ENCODE data around the gene CFD.
"Not testable (repeated sequence)": the region's sequence is repeated elsewhere in the genome, so short reads cannot be mapped to it uniquely, and the experiment has no call there.

The CFD gene

GRCh38 chr19:843180-843835 lies 16.2 kb upstream of the CFD start:
- DNase-seq (ENCODE audit: low read depth): no peak
- TF ChIP-seq CTCF (conservative IDR thresholded peaks at IDR 0.05; ENCODE audit: low read length): peak; percentile 5; the same call in 1 of the 2 replicates
- H3K4me3 ChIP-seq (ENCODE audit: low read length): no peak overlapping the region

GRCh38 chr19:843836-844545 lies 15.5 kb upstream of the CFD start:
- H3K4me3 ChIP-seq (ENCODE audit: low read length): no peak overlapping the region
- no peak for TF ChIP-seq CTCF (conservative IDR thresholded peaks at IDR 0.05; ENCODE audit: low read length)
- DNase-seq (ENCODE audit: low read depth): no peak

- no peak for TF ChIP-seq CTCF (conservative IDR thresholded peaks at IDR 0.05; ENCODE audit: low read length)
- no peak for DNase-seq (ENCODE audit: low read depth)
- H3K4me3 ChIP-seq (ENCODE audit: low read length): no peak overlapping the region
Observed at GRCh38 chr19:844546-844971, 14.9 kb upstream of the CFD start.

GRCh38 chr19:845707-846521 lies 13.6 kb upstream of the CFD start:
- no peak for TF ChIP-seq CTCF (conservative IDR thresholded peaks at IDR 0.05; ENCODE audit: low read length)
- DNase-seq (ENCODE audit: low read depth): no peak
- H3K4me3 ChIP-seq (ENCODE audit: low read length): no peak overlapping the region

GRCh38 chr19:848386-848921 lies 11.0 kb upstream of the CFD start:
- DNase-seq (ENCODE audit: low read depth): no peak
- TF ChIP-seq CTCF (conservative IDR thresholded peaks at IDR 0.05; ENCODE audit: low read length): no peak
- no peak overlapping the region for H3K4me3 ChIP-seq (ENCODE audit: low read length)

GRCh38 chr19:849195-849594 lies 10.3 kb upstream of the CFD start:
- not testable (repeated sequence) for H3K4me3 ChIP-seq (ENCODE audit: low read length); DNase-seq (ENCODE audit: low read depth)

DNA sequence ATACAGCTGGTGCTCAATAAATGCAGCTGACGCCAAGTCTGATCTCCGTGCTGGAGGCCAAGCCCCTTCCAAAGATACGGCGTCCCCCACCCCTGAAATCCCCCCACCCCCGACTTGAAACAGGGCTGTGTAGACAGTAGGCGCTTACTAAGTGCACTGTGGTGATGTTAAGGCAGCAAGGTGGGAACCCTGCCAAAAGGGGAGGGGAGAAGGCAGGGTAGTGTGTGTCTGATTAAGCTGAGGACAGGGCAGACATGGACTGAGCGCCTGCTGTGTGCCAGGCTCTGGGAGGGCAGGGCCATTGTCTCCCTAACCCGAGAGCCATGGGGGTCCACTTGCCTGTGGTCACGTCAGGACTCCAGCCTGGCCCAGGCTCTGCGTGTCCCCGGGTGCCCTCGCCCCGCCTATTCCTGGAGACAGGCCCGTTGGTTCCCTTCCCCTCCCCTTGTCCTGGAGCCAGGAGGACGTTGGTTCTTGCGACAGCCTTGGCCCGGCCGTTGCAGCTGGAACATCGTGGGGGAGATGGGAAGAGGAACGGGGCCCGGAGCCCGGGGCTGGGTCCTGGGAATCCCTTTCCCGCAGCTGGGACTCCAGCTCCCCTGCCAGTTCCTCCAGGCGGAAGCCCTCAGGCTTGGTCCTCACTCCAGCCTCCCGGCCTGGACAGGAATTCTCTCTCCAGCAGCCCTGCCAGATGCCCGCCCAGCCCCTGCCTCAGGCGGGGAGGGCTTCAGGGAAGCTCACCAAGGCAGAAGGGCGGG lies 9.1 kb upstream of the CFD start:
- H3K4me3 ChIP-seq (ENCODE audit: low read length): peak overlapping the region; percentile 44
- DNase-seq (ENCODE audit: low read depth): peak; percentile 95

More for the DNA sequence above, 9.1 kb upstream of the CFD start:
- no peak for TF ChIP-seq CTCF (conservative IDR thresholded peaks at IDR 0.05; ENCODE audit: low read length)
